ENCODE results near the gene USP17L28.
"Not testable (repeated sequence)": the region's sequence is repeated elsewhere in the genome, so short reads cannot be mapped to it uniquely, and the experiment has no call there.

The USP17L28 gene

DNA sequence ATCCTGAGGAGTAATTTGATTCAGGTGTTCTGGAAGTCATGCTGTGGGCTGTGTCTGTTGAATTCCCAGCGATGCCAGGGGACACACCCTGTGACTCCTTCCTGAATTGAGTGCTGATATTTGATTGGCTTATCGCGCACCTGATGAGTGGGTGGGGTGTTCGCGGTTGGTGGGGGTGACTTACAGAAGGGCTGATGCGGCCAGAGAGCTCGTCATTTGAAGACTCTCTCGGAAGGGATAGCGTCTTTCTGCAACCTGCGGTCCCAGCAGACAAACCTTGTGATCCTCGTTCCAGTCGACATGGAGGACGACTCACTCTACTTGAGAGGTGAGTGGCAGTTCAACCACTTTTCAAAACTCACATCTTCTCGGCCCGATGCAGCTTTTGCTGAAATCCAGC, at the start of gene USP17L28:
Gene USP17L28 (plus strand): TSS at position 301 of the 400 bp plus-strand sequence. CDS start 0 bp downstream, at position 301.
- DNase-seq (ENCODE audit: low spot score): not testable (repeated sequence)

- DNase-seq (ENCODE audit: low spot score): not testable (repeated sequence)
These were observed 24.5 kb upstream of the USP17L28 start for GRCh38 chr4:9324191-9324590.

GRCh38 chr4:9324865-9325264, 23.8 kb upstream of the USP17L28 start, which contains the start of gene USP17L24:
USP17L24 (plus strand) TSS chr4:9325165; CDS start chr4:9325165, 0 bp downstream.
- not testable (repeated sequence) for DNase-seq (ENCODE audit: low spot score)

DNA sequence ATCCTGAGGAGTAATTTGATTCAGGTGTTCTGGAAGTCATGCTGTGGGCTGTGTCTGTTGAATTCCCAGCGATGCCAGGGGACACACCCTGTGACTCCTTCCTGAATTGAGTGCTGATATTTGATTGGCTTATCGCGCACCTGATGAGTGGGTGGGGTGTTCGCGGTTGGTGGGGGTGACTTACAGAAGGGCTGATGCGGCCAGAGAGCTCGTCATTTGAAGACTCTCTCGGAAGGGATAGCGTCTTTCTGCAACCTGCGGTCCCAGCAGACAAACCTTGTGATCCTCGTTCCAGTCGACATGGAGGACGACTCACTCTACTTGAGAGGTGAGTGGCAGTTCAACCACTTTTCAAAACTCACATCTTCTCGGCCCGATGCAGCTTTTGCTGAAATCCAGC, 19.1 kb upstream of the USP17L28 start, which contains the start of gene USP17L25:
Gene USP17L25 (plus strand): TSS at position 301 of the 400 bp plus-strand sequence. CDS start 0 bp downstream, at position 301.
- not testable (repeated sequence) for DNase-seq (ENCODE audit: low spot score)

DNA sequence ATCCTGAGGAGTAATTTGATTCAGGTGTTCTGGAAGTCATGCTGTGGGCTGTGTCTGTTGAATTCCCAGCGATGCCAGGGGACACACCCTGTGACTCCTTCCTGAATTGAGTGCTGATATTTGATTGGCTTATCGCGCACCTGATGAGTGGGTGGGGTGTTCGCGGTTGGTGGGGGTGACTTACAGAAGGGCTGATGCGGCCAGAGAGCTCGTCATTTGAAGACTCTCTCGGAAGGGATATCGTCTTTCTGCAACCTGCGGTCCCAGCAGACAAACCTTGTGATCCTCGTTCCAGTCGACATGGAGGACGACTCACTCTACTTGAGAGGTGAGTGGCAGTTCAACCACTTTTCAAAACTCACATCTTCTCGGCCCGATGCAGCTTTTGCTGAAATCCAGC, 14.3 kb upstream of the USP17L28 start, which contains the start of gene USP17L26:
Gene USP17L26 (plus strand): TSS at position 301 of the 400 bp plus-strand sequence. CDS start 0 bp downstream, at position 301.
- not testable (repeated sequence) for DNase-seq (ENCODE audit: low spot score)

GRCh38 chr4:9339103-9339502, 9.6 kb upstream of the USP17L28 start, which contains the start of gene USP17L5:
USP17L5 (plus strand) TSS chr4:9339403; CDS start chr4:9339403, 0 bp downstream.
- DNase-seq (ENCODE audit: low spot score): not testable (repeated sequence)

- not testable (repeated sequence) for DNase-seq (ENCODE audit: low spot score)
These were observed 4.8 kb upstream of the USP17L28 start, which contains the start of gene USP17L27 for GRCh38 chr4:9343848-9344247. USP17L27 (plus strand) TSS chr4:9344148; CDS start chr4:9344148, 0 bp downstream.

GRCh38 chr4:9350866-9351265, 2.2 kb downstream of the USP17L28 start:
- not testable (repeated sequence) for DNase-seq (ENCODE audit: low spot score)

DNA sequence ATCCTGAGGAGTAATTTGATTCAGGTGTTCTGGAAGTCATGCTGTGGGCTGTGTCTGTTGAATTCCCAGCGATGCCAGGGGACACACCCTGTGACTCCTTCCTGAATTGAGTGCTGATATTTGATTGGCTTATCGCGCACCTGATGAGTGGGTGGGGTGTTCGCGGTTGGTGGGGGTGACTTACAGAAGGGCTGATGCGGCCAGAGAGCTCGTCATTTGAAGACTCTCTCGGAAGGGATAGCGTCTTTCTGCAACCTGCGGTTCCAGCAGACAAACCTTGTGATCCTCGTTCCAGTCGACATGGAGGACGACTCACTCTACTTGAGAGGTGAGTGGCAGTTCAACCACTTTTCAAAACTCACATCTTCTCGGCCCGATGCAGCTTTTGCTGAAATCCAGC, 4.6 kb downstream of the USP17L28 start, which contains the start of gene USP17L29:
Gene USP17L29 (plus strand): TSS at position 301 of the 400 bp plus-strand sequence. CDS start 0 bp downstream, at position 301.
- not testable (repeated sequence) for DNase-seq (ENCODE audit: low spot score)

DNA sequence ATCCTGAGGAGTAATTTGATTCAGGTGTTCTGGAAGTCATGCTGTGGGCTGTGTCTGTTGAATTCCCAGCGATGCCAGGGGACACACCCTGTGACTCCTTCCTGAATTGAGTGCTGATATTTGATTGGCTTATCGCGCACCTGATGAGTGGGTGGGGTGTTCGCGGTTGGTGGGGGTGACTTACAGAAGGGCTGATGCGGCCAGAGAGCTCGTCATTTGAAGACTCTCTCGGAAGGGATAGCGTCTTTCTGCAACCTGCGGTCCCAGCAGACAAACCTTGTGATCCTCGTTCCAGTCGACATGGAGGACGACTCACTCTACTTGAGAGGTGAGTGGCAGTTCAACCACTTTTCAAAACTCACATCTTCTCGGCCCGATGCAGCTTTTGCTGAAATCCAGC, 14.1 kb downstream of the USP17L28 start, which contains the start of gene USP17L30:
Gene USP17L30 (plus strand): TSS at position 301 of the 400 bp plus-strand sequence. CDS start 0 bp downstream, at position 301.
- not testable (repeated sequence) for DNase-seq (ENCODE audit: low spot score)

DNA sequence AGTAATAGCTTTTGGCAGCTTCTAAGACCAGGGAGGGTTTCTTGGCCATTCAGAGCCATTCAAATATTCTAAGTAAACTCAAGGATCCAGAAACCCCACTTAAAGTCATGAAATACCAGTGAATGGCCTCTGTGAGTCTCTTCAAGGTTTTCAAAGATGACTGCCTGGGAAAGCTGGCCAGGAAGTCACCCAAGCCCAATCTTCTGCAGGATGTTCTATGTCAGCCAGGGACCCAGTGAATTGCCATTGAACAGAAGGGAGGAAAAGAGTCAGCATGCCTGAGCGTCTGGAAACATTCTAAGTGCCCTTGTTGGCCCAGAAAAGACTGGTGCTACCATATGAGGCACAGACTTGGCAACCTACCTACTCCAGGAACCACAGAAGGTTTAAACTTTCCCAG, 31.2 kb downstream of the USP17L28 start:
- DNase-seq (ENCODE audit: low spot score): not testable (repeated sequence)

GRCh38 chr4:9381012-9381534, 32.4 kb downstream of the USP17L28 start:
- not testable (repeated sequence) for DNase-seq (ENCODE audit: low spot score)

- DNase-seq (ENCODE audit: low spot score): no peak
These were observed 35.4 kb downstream of the USP17L28 start for GRCh38 chr4:9384126-9384525.

DNA sequence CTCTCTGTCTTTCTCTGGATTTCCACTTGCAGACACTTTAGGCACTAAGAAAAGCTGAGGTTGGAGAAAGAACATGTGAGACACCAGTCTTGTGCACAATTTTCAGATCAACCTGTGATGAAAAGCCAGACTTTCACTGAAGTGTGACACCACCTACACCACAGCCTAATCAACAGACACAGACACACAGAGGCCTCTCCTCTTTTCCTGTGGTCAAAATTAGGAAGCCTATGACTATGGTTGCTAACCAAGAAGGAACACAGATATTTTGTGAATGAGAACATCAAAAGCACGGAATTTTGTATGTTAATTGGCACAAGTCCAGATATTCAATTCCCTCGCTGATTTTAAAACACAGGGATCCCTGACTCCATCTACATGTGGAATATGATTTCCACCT, 40.3 kb downstream of the USP17L28 start:
- not testable (repeated sequence) for DNase-seq (ENCODE audit: low spot score)
